Ishikawa (cell line): ENCODE results near the gene BMPR1A.

Experiments used
- EP300 ChIP-seq: IDR thresholded peaks from 2 replicates; pipeline ENCODE4 v1.6.1; 2012; ENCODE audit warnings: borderline replicate concordance
- RAD21 ChIP-seq: IDR thresholded peaks from 2 replicates; pipeline ENCODE4 v1.6.1; 2012; ENCODE audit warnings: low read depth
- REST ChIP-seq: IDR thresholded peaks from 2 replicates; pipeline ENCODE4 v1.6.1; 2012; ENCODE audit warnings: low read depth, mild to moderate bottlenecking
- TAF1 ChIP-seq: IDR thresholded peaks from 2 replicates; pipeline ENCODE4 v1.6.1; 2012; ENCODE audit warnings: low read depth, mild to moderate bottlenecking
- YY1 ChIP-seq: IDR thresholded peaks from 2 replicates; pipeline ENCODE4 v1.6.1; 2012; ENCODE audit warnings: low read depth

DNA sequence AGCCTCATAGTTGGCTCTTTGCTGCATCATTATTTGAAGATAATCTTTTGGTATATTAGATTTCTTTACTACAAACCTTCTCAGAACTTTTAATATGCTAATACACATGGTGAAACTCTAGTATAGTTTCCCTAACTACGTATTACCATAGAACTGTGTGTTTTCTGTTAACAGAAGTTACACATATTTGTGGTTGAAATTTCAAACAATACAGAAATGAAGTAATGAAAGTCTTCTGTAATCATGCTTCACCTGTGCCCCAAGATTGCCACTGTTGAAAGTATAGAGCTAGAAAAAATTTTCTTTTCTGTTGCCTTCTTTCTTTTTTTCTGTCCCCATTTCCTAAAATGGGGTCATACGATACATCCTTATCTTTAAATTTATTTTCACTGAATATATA is 9.1 kb downstream of the BMPR1A start:
- no peak for TF ChIP-seq REST
- no peak for TF ChIP-seq TAF1
- no peak for TF ChIP-seq YY1
- no peak for TF ChIP-seq RAD21
- TF ChIP-seq EP300 = no peak
